ENCODE data around the gene RPS16.
"Not testable (repeated sequence)": the region's sequence is repeated elsewhere in the genome, so short reads cannot be mapped to it uniquely, and the experiment has no call there.

RPS16 gene

GRCh38 chr19:39469567-39469966, 33.8 kb upstream of the RPS16 start:
- no peak for TF ChIP-seq CTCF (IDR thresholded peaks at IDR 0.05; ENCODE audit: low read depth, low read length)
- DNase-seq (ENCODE audit: extremely low read depth, low read depth), result no peak

- no peak for DNase-seq (ENCODE audit: extremely low read depth, low read depth)
- TF ChIP-seq CTCF (IDR thresholded peaks at IDR 0.05; ENCODE audit: low read depth, low read length), result no peak
Observed at GRCh38 chr19:39469036-39469435, 33.3 kb upstream of the RPS16 start.

- no peak for DNase-seq (ENCODE audit: extremely low read depth, low read depth)
- TF ChIP-seq CTCF (IDR thresholded peaks at IDR 0.05; ENCODE audit: low read depth, low read length), result no peak
Observed at GRCh38 chr19:39467941-39468340, 32.2 kb upstream of the RPS16 start.

GRCh38 chr19:39465956-39466747, 30.4 kb upstream of the RPS16 start:
- TF ChIP-seq CTCF (IDR thresholded peaks at IDR 0.05; ENCODE audit: low read depth, low read length), result no peak
- DNase-seq (ENCODE audit: extremely low read depth, low read depth), result no peak

- TF ChIP-seq CTCF (IDR thresholded peaks at IDR 0.05; ENCODE audit: low read depth, low read length), result no peak
Observed at GRCh38 chr19:39463403-39463802, 27.7 kb upstream of the RPS16 start.

GRCh38 chr19:39451257-39451656, 15.5 kb upstream of the RPS16 start:
- not testable (repeated sequence) for DNase-seq (ENCODE audit: extremely low read depth, low read depth)

More at GRCh38 chr19:39463403-39463802, 27.7 kb upstream of the RPS16 start:
- no peak for DNase-seq (ENCODE audit: extremely low read depth, low read depth)

- no peak for TF ChIP-seq CTCF (IDR thresholded peaks at IDR 0.05; ENCODE audit: low read depth, low read length)
- no peak for DNase-seq (ENCODE audit: extremely low read depth, low read depth)
Observed at GRCh38 chr19:39449116-39449797, 13.5 kb upstream of the RPS16 start.
